Measurements from ENCODE around the gene SON.
"Not testable (repeated sequence)": the region's sequence is repeated elsewhere in the genome, so short reads cannot be mapped to it uniquely, and the experiment has no call there.

Gene SON

GRCh38 chr21:33546086-33546485 lies 3.2 kb downstream of the SON start:
- no peak for DNase-seq

- no peak for DNase-seq
These were observed 7.3 kb downstream of the SON start for GRCh38 chr21:33549848-33550771.

- DNase-seq, result no peak
These were observed 8.2 kb downstream of the SON start for GRCh38 chr21:33550772-33551660.

DNA sequence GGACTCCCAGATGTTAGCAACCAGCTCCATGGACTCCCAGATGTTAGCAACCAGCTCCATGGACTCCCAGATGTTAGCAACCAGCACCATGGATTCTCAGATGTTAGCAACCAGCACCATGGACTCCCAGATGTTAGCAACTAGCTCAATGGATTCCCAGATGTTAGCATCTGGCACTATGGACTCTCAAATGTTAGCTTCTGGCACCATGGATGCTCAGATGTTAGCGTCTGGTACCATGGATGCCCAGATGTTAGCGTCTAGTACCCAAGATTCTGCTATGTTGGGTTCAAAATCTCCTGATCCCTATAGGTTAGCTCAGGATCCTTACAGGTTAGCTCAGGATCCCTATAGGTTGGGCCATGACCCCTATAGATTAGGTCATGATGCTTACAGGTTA lies 8.8 kb downstream of the SON start:
- DNase-seq, result no peak

GRCh38 chr21:33552093-33552998 lies 9.5 kb downstream of the SON start:
- no peak for DNase-seq

DNA sequence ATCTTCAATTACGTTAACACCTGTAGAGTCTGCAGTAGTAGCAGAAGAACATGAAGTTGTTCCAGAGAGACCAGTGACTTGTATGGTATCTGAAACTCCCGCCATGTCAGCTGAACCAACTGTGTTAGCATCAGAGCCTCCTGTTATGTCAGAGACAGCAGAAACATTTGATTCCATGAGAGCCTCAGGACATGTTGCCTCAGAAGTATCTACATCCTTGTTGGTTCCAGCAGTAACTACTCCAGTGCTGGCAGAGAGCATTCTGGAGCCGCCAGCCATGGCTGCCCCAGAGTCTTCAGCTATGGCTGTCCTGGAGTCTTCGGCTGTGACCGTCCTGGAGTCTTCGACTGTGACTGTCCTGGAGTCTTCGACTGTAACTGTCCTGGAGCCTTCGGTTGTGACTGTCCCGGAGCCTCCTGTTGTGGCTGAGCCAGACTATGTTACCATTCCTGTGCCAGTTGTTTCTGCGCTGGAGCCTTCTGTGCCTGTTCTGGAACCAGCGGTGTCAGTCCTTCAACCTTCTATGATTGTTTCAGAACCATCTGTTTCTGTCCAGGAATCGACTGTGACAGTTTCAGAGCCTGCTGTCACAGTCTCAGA lies 10.3 kb downstream of the SON start:
- DNase-seq, result no peak

- no peak for DNase-seq
These were observed 11.6 kb downstream of the SON start for GRCh38 chr21:33554236-33554981.

DNA sequence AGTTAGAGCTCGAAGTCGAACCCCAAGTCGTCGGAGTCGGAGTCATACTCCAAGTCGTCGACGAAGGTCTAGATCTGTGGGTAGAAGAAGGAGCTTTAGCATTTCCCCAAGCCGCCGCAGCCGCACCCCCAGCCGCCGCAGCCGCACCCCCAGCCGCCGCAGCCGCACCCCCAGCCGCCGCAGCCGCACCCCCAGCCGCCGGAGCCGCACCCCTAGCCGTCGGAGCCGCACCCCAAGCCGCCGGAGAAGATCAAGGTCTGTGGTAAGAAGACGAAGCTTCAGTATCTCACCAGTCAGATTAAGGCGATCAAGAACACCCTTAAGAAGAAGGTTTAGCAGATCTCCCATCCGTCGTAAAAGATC lies 12.1 kb downstream of the SON start:
- DNase-seq, result no peak

DNA sequence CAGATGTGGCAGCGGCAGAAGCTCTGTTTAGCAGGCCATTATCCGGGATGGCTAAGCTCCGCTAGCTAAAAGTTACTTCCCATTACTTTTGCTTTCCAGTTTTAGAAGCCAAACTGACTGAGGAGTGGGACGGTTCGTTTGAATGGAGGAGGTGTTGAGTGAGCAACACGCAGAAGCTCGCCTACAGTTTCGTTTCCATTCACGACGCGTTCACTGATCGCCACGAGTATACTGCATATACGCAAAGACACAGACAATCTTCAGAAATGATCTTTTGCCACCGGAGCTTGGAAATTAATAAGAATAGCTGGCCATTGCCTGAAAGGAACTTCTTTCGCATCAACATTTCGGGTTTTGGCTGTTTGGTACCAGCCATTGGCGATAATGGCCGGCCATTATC lies 14.6 kb downstream of the SON start:
- DNase-seq, result no peak

DNA sequence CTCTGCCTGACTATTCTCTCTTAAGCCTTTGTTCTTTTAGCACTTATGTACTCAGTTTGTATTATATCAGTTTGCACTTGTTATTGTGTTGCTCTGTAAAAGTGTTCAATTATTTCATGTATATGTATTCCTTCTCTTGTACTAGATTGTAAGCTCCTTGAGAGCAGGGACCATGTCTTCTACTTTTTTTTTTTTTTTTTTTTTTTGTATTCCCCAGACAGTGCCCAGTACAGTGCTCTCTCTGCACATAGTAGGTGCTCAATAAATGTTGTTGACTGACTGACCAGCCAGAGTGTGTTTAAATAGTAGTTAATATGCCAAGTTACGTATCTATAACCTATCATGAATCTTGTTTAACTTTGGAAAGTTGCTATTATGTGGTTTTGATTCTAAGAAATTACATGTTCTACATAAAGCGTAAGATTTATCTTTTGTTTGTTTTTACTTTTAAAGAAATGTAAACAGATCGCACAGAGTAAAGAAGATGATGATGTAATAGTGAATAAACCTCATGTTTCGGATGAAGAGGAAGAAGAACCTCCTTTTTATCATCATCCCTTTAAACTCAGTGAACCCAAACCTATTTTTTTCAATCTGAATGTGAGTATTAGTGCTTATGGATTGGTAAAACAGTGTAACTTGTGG lies 16.1 kb downstream of the SON start:
- DNase-seq, result no peak

- DNase-seq, result no peak
These were observed 17.0 kb downstream of the SON start for GRCh38 chr21:33559813-33560212.

- DNase-seq, result no peak
These were observed 18.1 kb downstream of the SON start for GRCh38 chr21:33560965-33561364.

DNA sequence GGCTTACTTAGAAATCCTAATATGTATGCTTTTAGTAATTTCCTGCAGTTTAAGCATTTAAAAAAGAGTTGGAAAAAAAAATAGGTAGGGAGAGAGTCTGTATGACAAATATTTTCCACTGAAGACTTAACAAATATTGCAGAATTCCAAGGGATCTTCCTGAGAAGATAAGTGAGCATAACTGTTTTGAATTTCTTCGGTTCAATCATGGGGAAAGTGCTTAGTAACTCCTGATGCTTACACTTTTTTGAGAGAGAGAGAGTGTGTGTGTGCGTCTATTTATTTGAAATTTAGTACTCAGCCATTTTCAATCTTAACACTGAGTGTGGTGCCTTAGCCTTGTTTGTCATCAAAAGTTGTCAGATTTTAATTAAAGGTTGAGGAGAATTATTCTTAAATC lies 18.5 kb downstream of the SON start:
- DNase-seq, result no peak

DNA sequence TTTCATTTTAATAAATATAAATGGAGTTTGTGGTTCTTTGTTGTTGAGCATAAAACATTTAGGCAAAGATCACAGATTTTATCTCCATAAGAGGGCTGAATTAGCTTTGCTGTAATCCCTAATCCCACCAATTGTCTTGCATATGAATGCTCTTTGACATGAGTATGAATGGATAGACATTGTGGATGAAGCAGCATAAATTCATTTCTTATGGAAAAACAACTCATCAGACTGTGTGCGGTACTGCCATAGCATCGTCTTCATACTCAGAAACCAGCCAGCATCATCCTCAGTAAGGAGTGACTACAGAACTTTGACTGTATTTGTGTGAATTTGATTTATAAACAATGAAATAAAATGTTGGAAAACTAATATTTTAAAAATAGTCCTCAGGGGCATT lies 19.6 kb downstream of the SON start:
- no peak for DNase-seq

DNA sequence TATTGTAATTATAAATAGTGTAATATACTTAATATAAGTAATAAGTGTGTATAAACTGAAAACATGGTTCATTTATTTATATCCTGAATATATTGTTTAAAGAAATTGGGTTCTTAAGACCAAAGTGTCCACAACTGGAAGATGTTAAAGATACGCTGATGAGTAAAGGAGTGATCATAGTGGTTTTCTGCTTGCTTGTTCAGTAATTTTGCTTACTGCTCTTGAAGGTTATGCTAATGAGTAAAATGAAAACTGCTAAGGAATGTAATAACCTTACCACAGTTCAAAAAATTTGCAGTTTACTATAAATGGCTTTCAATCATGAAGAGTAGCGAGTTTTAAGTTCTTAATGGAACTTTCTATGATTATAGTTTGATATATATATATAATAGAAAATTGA lies 23.7 kb downstream of the SON start:
- no peak for DNase-seq

GRCh38 chr21:33567914-33568313 lies 25.1 kb downstream of the SON start:
- no peak for DNase-seq

GRCh38 chr21:33568448-33568847 lies 25.6 kb downstream of the SON start:
- no peak for DNase-seq

- no peak for DNase-seq
These were observed 27.2 kb downstream of the SON start for GRCh38 chr21:33569991-33570390.

- DNase-seq, result no peak
These were observed 29.5 kb downstream of the SON start for GRCh38 chr21:33572350-33572749.

GRCh38 chr21:33576741-33577141 lies 33.9 kb downstream of the SON start:
- not testable (repeated sequence) for DNase-seq

- DNase-seq, result no peak
These were observed 35.4 kb downstream of the SON start for GRCh38 chr21:33578214-33578613.

Data from NCI-H69 (cell line).